Testis (tissue), 2 donors: ENCODE results near the gene ELFN1.

ENCODE experiments used
- POLR2A ChIP-seq: fragments of 450-650 bp; IDR thresholded peaks from one replicate; pipeline ENCODE4 v1.6.1; 2017; ENCODE audit warnings: antibody characterized with exemption, mild to moderate bottlenecking, moderate library complexity
- TF ChIP-seq, protein P1 (sequence below), 3 experiments: fragments of 450-650 bp in 2 of 3; fragments of 200-600 bp in 1 of 3; sonication (generic) in 1 of 3; IDR thresholded peaks; one replicate each; pipeline ENCODE4 v1.5.1; 2016 to 2019; ENCODE audit warnings: antibody characterized with exemption in 3 of 3, mild to moderate bottlenecking in 2 of 3, moderate library complexity in 1 of 3

DNA sequence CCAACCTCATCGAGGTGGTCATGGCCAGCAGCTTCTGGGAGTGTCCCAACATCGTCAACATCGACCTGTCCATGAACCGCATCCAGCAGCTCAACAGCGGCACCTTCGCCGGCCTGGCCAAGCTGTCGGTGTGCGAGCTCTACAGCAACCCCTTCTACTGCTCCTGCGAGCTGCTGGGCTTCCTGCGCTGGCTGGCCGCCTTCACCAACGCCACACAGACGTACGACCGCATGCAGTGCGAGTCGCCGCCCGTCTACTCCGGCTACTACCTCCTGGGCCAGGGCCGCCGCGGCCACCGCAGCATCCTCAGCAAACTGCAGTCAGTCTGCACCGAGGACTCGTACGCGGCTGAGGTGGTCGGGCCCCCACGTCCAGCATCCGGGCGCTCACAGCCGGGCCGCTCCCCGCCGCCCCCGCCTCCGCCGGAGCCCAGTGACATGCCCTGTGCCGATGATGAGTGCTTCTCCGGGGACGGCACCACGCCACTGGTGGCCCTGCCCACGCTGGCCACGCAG lies 75.0 kb downstream of the ELFN1 start:
- no peak for TF ChIP-seq POLR2A
- TF ChIP-seq, protein P1, sequence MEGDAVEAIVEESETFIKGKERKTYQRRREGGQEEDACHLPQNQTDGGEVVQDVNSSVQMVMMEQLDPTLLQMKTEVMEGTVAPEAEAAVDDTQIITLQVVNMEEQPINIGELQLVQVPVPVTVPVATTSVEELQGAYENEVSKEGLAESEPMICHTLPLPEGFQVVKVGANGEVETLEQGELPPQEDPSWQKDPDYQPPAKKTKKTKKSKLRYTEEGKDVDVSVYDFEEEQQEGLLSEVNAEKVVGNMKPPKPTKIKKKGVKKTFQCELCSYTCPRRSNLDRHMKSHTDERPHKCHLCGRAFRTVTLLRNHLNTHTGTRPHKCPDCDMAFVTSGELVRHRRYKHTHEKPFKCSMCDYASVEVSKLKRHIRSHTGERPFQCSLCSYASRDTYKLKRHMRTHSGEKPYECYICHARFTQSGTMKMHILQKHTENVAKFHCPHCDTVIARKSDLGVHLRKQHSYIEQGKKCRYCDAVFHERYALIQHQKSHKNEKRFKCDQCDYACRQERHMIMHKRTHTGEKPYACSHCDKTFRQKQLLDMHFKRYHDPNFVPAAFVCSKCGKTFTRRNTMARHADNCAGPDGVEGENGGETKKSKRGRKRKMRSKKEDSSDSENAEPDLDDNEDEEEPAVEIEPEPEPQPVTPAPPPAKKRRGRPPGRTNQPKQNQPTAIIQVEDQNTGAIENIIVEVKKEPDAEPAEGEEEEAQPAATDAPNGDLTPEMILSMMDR (IDR thresholded peaks at IDR 0.05) = no peak
